GM13977 (cell line): ENCODE measurements around the gene REPS2.

Experiments
- DNase-seq: peaks from one replicate; pipeline ENCODE4 v3.0.0; 2012; ENCODE audit warnings: low spot score
- CTCF ChIP-seq: IDR thresholded peaks from 2 replicates; pipeline ENCODE4 v1.5.1; 2012; ENCODE audit warnings: mild to moderate bottlenecking, control low read depth; ENCODE audit not compliant: insufficient read depth; ENCODE audit errors: extremely low read depth, missing control alignments
- in situ Hi-C: fragments of 300-500 bp; cut with MboI; formaldehyde crosslinking; loops from one replicate; pipeline ENCODE4 v1.12.0; 2022; ENCODE audit warnings: low sequenced_read_pairs, low pct_unique_long_range_greater_than_20kb, mixed read lengths, inconsistent platforms; ENCODE audit not compliant: unreplicated experiment

REPS2 gene

GRCh38 chrX:17027931-17028330 lies 81.5 kb downstream of the REPS2 start:
- in situ Hi-C loops: no loop called here
- TF ChIP-seq CTCF: no peak
- no peak for DNase-seq

- TF ChIP-seq CTCF: no peak
- DNase-seq: no peak
- in situ Hi-C loops: no loop called here
These were observed 81.9 kb downstream of the REPS2 start for GRCh38 chrX:17028356-17028755.

GRCh38 chrX:17030092-17030491 lies 83.6 kb downstream of the REPS2 start:
- in situ Hi-C loops: no loop called here
- no peak for TF ChIP-seq CTCF
- DNase-seq: no peak

- no peak for TF ChIP-seq CTCF
- DNase-seq: no peak
- in situ Hi-C loops: no loop called here
These were observed 84.3 kb downstream of the REPS2 start for GRCh38 chrX:17030580-17031270.

- no peak for TF ChIP-seq CTCF
- in situ Hi-C loops: no loop called here
- DNase-seq: no peak
These were observed 85.4 kb downstream of the REPS2 start for GRCh38 chrX:17031827-17032226.

GRCh38 chrX:17032351-17032750 lies 85.9 kb downstream of the REPS2 start:
- no peak for DNase-seq
- TF ChIP-seq CTCF: no peak
- in situ Hi-C loops: no loop called here
